Measurements from ENCODE around the gene CXCL6.

The CXCL6 gene

GRCh38 chr4:73843369-73843768 is 6.9 kb downstream of the CXCL6 start:
- DNase-seq: no peak

- DNase-seq: no peak
These were observed 7.9 kb downstream of the CXCL6 start for GRCh38 chr4:73844345-73844744.

GRCh38 chr4:73844806-73845205 is 8.3 kb downstream of the CXCL6 start:
- DNase-seq: no peak

- no peak for DNase-seq
These were observed 11.2 kb downstream of the CXCL6 start for GRCh38 chr4:73847526-73848182.

- DNase-seq: no peak
These were observed 11.8 kb downstream of the CXCL6 start for GRCh38 chr4:73848183-73848777.

GRCh38 chr4:73850261-73850970 is 13.9 kb downstream of the CXCL6 start:
- no peak for DNase-seq

GRCh38 chr4:73851293-73851692 is 14.8 kb downstream of the CXCL6 start:
- DNase-seq: no peak

GRCh38 chr4:73852771-73853170 is 16.3 kb downstream of the CXCL6 start:
- DNase-seq: no peak

GRCh38 chr4:73853246-73853704 is 16.8 kb downstream of the CXCL6 start, which contains the start of gene PF4V1:
TSS of gene PF4V1 (plus strand) at chr4:73853296. CDS start at chr4:73853363, 67 bp downstream.
- no peak for DNase-seq

GRCh38 chr4:73853718-73854473 is 17.4 kb downstream of the CXCL6 start:
- DNase-seq: no peak

- DNase-seq: no peak
These were observed 18.9 kb downstream of the CXCL6 start for GRCh38 chr4:73855406-73855805.

- no peak for DNase-seq
These were observed 20.0 kb downstream of the CXCL6 start for GRCh38 chr4:73856518-73856917.

- DNase-seq: no peak
These were observed 23.2 kb downstream of the CXCL6 start for GRCh38 chr4:73859614-73860088.

- no peak for DNase-seq
These were observed 23.7 kb downstream of the CXCL6 start for GRCh38 chr4:73860181-73860580.

- DNase-seq: no peak
These were observed 24.4 kb downstream of the CXCL6 start for GRCh38 chr4:73860917-73861316.

- DNase-seq: no peak
These were observed 25.8 kb downstream of the CXCL6 start for GRCh38 chr4:73862322-73862721.

- no peak for DNase-seq
These were observed 27.9 kb downstream of the CXCL6 start for GRCh38 chr4:73864365-73864764.

GRCh38 chr4:73864961-73865360 is 28.5 kb downstream of the CXCL6 start:
- no peak for DNase-seq

- DNase-seq: no peak
These were observed 29.1 kb downstream of the CXCL6 start for GRCh38 chr4:73865431-73866096.

GRCh38 chr4:73866246-73866645 is 29.8 kb downstream of the CXCL6 start:
- no peak for DNase-seq

- no peak for DNase-seq
These were observed 31.3 kb downstream of the CXCL6 start for GRCh38 chr4:73867783-73868182.
